A549 (cell line): ENCODE data around the gene ABCA3. TPM values are rescaled to one million over a fixed set of nuclear protein-coding genes. Genes with fewer than 3 reads are reported as not detected.

Experiments
- ATAC-seq, 2 experiments: fragments of 200-7000 bp in 1 of 2; fragments of >200 bp in 1 of 2; cut with Nextera tagmentation in 1 of 2; cut with Tn5 transposase in 1 of 2; 3 replicates each; pipeline versions ENCODE4 v1.8.0 to v1.9.1; 2018 to 2020; ENCODE audit warnings: mild to moderate bottlenecking in 1 of 2, moderate library complexity in 1 of 2
- CTCF ChIA-PET: fragments of 300-600 bp; sonication (Branson Sonifier 250); formaldehyde crosslinking; extraction: SDS; loops from one replicate; lab custom pipeline; 2021; ENCODE audit warnings: antibody characterized with exemption, inconsistent platforms; lab: Yijun Ruan, JAX
- POLR2A ChIA-PET: fragments of 350-600 bp; formaldehyde crosslinking; extraction: SDS; loops from one replicate; lab custom pipeline; 2021; ENCODE audit warnings: antibody characterized with exemption, inconsistent platforms; lab: Yijun Ruan, JAX
- DNase-seq, 2 experiments: peaks; one replicate each; pipeline versions ENCODE4 v3.0.0 to v3.0.0-alpha.2; 2011 to 2016; ENCODE audit warnings: low read depth in 1 of 2, low spot score in 1 of 2
- FAIRE-seq: peaks from 2 replicates; lab custom pipeline; 2011; peaks lifted over from hg19 to GRCh38; lab: Jason Lieb, UNC
- H3K27ac ChIP-seq, 2 experiments: fragments of >200 bp; sonication (Bioruptor Twin); formaldehyde crosslinking; 3 replicates each; pipeline ENCODE4 v1.5.1; 2016 to 2017
- H3K4me1 ChIP-seq: fragments of >200 bp; sonication (Bioruptor Twin); formaldehyde crosslinking; 3 replicates; pipeline ENCODE4 v1.6.1; 2016
- H3K4me2 ChIP-seq: fragments of >200 bp; sonication (Bioruptor Twin); formaldehyde crosslinking; 3 replicates; pipeline ENCODE4 v1.6.1; 2016
- H3K4me3 ChIP-seq: fragments of >200 bp; sonication (Bioruptor Twin); formaldehyde crosslinking; 3 replicates; pipeline ENCODE4 v1.5.1; 2016
- H3K9me3 ChIP-seq: fragments of >200 bp; sonication (Bioruptor Twin); formaldehyde crosslinking; 3 replicates; pipeline ENCODE4 v1.6.1; 2016
- CBX2 ChIP-seq: fragments of 200-600 bp; sonication (generic); IDR thresholded peaks from 2 replicates; pipeline ENCODE4 v1.6.1; 2016; ENCODE audit warnings: low read depth, mild to moderate bottlenecking, borderline replicate concordance
- CHD4 ChIP-seq: fragments of 200-600 bp; sonication (generic); IDR thresholded peaks from 2 replicates; pipeline ENCODE4 v1.6.1; 2016; ENCODE audit warnings: antibody characterized with exemption, mild to moderate bottlenecking, borderline replicate concordance
- EHMT2 ChIP-seq: fragments of 200-600 bp; sonication (generic); IDR thresholded peaks from 2 replicates; pipeline ENCODE4 v1.6.1; 2016; ENCODE audit warnings: antibody characterized with exemption, low read depth, mild to moderate bottlenecking, moderate library complexity
- ESRRA ChIP-seq: fragments of 150-350 bp; IDR thresholded peaks from 2 replicates; pipeline ENCODE4 v1.6.1; 2014; ENCODE audit warnings: mild to moderate bottlenecking, low read length, borderline replicate concordance
- FOXS1 ChIP-seq: fragments of 250-450 bp; sonication (Bioruptor Pico); IDR thresholded peaks from 2 replicates; pipeline ENCODE4 v1.5.0; 2020; ENCODE audit warnings: mild to moderate bottlenecking, moderate library complexity
- HEYL ChIP-seq: fragments of 250-450 bp; sonication (Bioruptor Pico); IDR thresholded peaks from 2 replicates; pipeline ENCODE4 v1.8.0; 2021; ENCODE audit warnings: mild to moderate bottlenecking, moderate library complexity
- HOXB13 ChIP-seq: fragments of 250-450 bp; sonication (Bioruptor Pico); IDR thresholded peaks from 2 replicates; pipeline ENCODE4 v1.5.0; 2020; ENCODE audit warnings: low read depth, mild to moderate bottlenecking, moderate library complexity
- JUN ChIP-seq, 2 experiments: fragments of >200 bp; sonication (Bioruptor Twin); formaldehyde crosslinking; IDR thresholded peaks; 2 replicates in 1 of 2; 3 replicates in 1 of 2; pipeline ENCODE4 v1.6.1; 2016 to 2017
- KDM5A ChIP-seq: fragments of 200-600 bp; sonication (generic); IDR thresholded peaks from 2 replicates; pipeline ENCODE4 v1.6.1; 2016; ENCODE audit warnings: antibody characterized with exemption, mild to moderate bottlenecking
- MAZ ChIP-seq: fragments of 150-350 bp; IDR thresholded peaks from 2 replicates; pipeline ENCODE4 v1.6.1; 2014; ENCODE audit warnings: antibody characterized with exemption, low read depth, low read length, borderline replicate concordance
- MYC ChIP-seq: IDR thresholded peaks from 2 replicates; pipeline ENCODE4 v1.6.1; 2012; ENCODE audit warnings: mild to moderate bottlenecking, inconsistent platforms, low read length, improper control_type of control experiment, borderline replicate concordance
- NR3C1 ChIP-seq: fragments of >200 bp; sonication (Bioruptor Twin); formaldehyde crosslinking; IDR thresholded peaks from 3 replicates; pipeline ENCODE4 v1.6.1; 2017
- PHF8 ChIP-seq: fragments of 200-600 bp; sonication (generic); IDR thresholded peaks from 2 replicates; pipeline ENCODE4 v1.6.1; 2016; ENCODE audit warnings: low read depth, mild to moderate bottlenecking, antibody characterized with exemption, moderate library complexity, borderline replicate concordance
- RFX5 ChIP-seq: fragments of 450-650 bp; IDR thresholded peaks from 2 replicates; pipeline ENCODE4 v1.7.1; 2014; ENCODE audit warnings: antibody characterized with exemption, mild to moderate bottlenecking, moderate library complexity
- TP53 ChIP-seq: fragments of 250-450 bp; sonication (Bioruptor Pico); IDR thresholded peaks from 2 replicates; pipeline ENCODE4 v1.5.0; 2021; ENCODE audit warnings: mild to moderate bottlenecking, moderate library complexity
- ZFP36 ChIP-seq: fragments of 450-650 bp; IDR thresholded peaks from 2 replicates; pipeline ENCODE4 v1.6.1; 2014; ENCODE audit warnings: borderline replicate concordance; ENCODE audit not compliant: partially characterized antibody
- WGBS: methylation state at CpG from one replicate; pipeline ENCODE4 v1.1.6; 2017; ENCODE audit errors: missing lambda C conversion rate; 5-methylcytosine and 5-hydroxymethylcytosine counted together
- polyA plus RNA-seq, 4 experiments: library from polyadenylated mRNA; depleted of rRNA in 3 of 4; stranded (reverse); fragments of >200 nt; fragmentation: RNase III in 1 of 4; extraction: RNeasy Plus Mini Kit Qiagen cat#74134 plus additional on column Dnase treatment in 1 of 4; gene quantifications; 2 replicates in 3 of 4; 3 replicates in 1 of 4; pipeline ENCODE4 v1.2.3, GENCODE V29; 2011 to 2017
- TF ChIP-seq, protein P1 (sequence below): fragments of 450-650 bp; IDR thresholded peaks from 2 replicates; pipeline ENCODE4 v1.6.1; 2014; ENCODE audit warnings: antibody characterized with exemption
- TF ChIP-seq, protein P2 (sequence below): fragments of >200 bp; sonication (Bioruptor Twin); formaldehyde crosslinking; IDR thresholded peaks from 3 replicates; pipeline ENCODE4 v1.6.1; 2016
- TF ChIP-seq, protein P3 (sequence below): fragments of 200-600 bp; sonication (generic); IDR thresholded peaks from 2 replicates; pipeline ENCODE4 v1.6.1; 2016; ENCODE audit warnings: antibody characterized with exemption, mild to moderate bottlenecking, moderate library complexity
- TF ChIP-seq, protein P4 (sequence below): fragments of 250-450 bp; sonication (Bioruptor Pico); IDR thresholded peaks from 2 replicates; pipeline ENCODE4 v1.5.0; 2020; ENCODE audit warnings: low read depth, mild to moderate bottlenecking, moderate library complexity

The ABCA3 gene
- polyA plus RNA-seq, 2 of the 4 experiments (the other 2 are of a cell fraction) = 6.4 to 9.9 TPM

DNA sequence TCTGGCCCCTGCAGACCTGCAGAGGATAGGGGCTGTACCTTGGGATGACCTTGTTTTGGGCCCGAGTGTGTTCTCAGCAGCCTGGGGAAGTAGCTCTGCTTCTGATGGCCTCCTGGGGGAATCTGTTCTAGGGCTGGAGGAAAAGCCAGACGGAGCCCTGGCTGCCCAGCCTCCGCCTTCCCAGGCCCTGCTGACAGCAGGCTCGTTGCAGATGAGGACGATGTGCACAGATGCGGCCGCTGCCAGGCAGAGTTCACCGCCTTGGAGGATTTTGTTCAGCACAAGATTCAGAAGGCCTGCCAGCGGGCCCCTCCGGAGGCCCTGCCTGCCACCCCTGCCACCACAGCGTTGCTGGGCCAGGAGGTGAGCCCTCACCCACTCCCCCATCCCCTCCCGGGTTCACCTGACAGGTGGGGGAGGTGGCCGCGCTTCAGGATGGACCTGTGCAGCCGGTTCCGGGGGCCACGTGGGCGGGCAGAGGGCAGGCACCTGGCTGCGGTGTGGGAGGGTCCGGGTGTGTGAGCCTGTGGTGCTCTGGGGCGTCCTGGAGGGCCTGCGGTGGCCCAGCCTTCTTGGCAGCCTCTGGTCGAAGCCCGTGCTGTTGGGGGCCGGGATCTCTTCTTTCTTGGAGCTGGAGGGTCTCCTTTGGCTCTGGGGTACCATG, 112.2 kb downstream of the ABCA3 start:
- POLR2A ChIA-PET = no interaction called here
- no peak for DNase-seq
- H3K4me3 ChIP-seq = no peak overlapping the region
- H3K9me3 ChIP-seq = no peaks in the 10 kb centered on the region
- WGBS = 93% methylated on average over 12 of the region's 25 CpGs
- H3K27ac ChIP-seq = no peak overlapping the region
- TF ChIP-seq PHF8 = no peak
- no peak for TF ChIP-seq CHD4
- no peak for TF ChIP-seq MYC
- TF ChIP-seq ZFP36 = no peak
- no peak for TF ChIP-seq MAZ
- TF ChIP-seq JUN (IDR thresholded peaks at IDR 0.05) = no peak
- TF ChIP-seq CBX2 = no peak
- TF ChIP-seq, protein P1, sequence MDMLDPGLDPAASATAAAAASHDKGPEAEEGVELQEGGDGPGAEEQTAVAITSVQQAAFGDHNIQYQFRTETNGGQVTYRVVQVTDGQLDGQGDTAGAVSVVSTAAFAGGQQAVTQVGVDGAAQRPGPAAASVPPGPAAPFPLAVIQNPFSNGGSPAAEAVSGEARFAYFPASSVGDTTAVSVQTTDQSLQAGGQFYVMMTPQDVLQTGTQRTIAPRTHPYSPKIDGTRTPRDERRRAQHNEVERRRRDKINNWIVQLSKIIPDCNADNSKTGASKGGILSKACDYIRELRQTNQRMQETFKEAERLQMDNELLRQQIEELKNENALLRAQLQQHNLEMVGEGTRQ = no peak
- TF ChIP-seq ESRRA = no peak
- no peak for TF ChIP-seq FOXS1 (CRISPR knock-in tag)
- no peak for TF ChIP-seq NR3C1
- TF ChIP-seq, protein P2, sequence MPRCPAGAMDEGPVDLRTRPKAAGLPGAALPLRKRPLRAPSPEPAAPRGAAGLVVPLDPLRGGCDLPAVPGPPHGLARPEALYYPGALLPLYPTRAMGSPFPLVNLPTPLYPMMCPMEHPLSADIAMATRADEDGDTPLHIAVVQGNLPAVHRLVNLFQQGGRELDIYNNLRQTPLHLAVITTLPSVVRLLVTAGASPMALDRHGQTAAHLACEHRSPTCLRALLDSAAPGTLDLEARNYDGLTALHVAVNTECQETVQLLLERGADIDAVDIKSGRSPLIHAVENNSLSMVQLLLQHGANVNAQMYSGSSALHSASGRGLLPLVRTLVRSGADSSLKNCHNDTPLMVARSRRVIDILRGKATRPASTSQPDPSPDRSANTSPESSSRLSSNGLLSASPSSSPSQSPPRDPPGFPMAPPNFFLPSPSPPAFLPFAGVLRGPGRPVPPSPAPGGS = no peak
- no peak for TF ChIP-seq TP53
- TF ChIP-seq, protein P3, sequence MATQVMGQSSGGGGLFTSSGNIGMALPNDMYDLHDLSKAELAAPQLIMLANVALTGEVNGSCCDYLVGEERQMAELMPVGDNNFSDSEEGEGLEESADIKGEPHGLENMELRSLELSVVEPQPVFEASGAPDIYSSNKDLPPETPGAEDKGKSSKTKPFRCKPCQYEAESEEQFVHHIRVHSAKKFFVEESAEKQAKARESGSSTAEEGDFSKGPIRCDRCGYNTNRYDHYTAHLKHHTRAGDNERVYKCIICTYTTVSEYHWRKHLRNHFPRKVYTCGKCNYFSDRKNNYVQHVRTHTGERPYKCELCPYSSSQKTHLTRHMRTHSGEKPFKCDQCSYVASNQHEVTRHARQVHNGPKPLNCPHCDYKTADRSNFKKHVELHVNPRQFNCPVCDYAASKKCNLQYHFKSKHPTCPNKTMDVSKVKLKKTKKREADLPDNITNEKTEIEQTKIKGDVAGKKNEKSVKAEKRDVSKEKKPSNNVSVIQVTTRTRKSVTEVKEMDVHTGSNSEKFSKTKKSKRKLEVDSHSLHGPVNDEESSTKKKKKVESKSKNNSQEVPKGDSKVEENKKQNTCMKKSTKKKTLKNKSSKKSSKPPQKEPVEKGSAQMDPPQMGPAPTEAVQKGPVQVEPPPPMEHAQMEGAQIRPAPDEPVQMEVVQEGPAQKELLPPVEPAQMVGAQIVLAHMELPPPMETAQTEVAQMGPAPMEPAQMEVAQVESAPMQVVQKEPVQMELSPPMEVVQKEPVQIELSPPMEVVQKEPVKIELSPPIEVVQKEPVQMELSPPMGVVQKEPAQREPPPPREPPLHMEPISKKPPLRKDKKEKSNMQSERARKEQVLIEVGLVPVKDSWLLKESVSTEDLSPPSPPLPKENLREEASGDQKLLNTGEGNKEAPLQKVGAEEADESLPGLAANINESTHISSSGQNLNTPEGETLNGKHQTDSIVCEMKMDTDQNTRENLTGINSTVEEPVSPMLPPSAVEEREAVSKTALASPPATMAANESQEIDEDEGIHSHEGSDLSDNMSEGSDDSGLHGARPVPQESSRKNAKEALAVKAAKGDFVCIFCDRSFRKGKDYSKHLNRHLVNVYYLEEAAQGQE = no peak
- TF ChIP-seq KDM5A = no peak
- TF ChIP-seq HOXB13 (CRISPR knock-in tag) = no peak
- TF ChIP-seq, protein P4, sequence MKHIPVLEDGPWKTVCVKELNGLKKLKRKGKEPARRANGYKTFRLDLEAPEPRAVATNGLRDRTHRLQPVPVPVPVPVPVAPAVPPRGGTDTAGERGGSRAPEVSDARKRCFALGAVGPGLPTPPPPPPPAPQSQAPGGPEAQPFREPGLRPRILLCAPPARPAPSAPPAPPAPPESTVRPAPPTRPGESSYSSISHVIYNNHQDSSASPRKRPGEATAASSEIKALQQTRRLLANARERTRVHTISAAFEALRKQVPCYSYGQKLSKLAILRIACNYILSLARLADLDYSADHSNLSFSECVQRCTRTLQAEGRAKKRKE (CRISPR knock-in tag) = no peak
- TF ChIP-seq HEYL = no peak
- TF ChIP-seq RFX5 = no peak
- no peak for TF ChIP-seq EHMT2
- no peak for ATAC-seq
- no peak for FAIRE-seq
- CTCF ChIA-PET = interaction anchor here (3.8 kb wide), 1 partner anchor 23 kb away, joined by 20 read pairs; the partner anchor contains the start of gene ECI1
- no peak overlapping the region for H3K4me2 ChIP-seq
- peaks cover 25% of the 10 kb centered on the region for H3K4me1 ChIP-seq
